ENCODE measurements around the gene PCDHGA4.
A peak's percentile ranks its signal among the peaks of the same experiment; 100 is the strongest.
"Not testable (repeated sequence)": the region's sequence is repeated elsewhere in the genome, so short reads cannot be mapped to it uniquely, and the experiment has no call there.

PCDHGA4 gene

GRCh38 chr5:141349917-141350619, 4.8 kb upstream of the PCDHGA4 start, which contains the start of gene PCDHGB1:
Gene PCDHGB1 (plus strand): TSS chr5:141350099. CDS start chr5:141350261, 162 bp downstream.
- DNase-seq: peak; percentile 73

GRCh38 chr5:141351591-141351990, 3.2 kb upstream of the PCDHGA4 start:
- DNase-seq: no peak

- DNase-seq: no peak
These were observed 820 bp downstream of the PCDHGA4 start for GRCh38 chr5:141355641-141356040.

GRCh38 chr5:141356133-141356532, 1.3 kb downstream of the PCDHGA4 start:
- DNase-seq: no peak

- no peak for DNase-seq
These were observed 2.1 kb downstream of the PCDHGA4 start for GRCh38 chr5:141356950-141357349.

GRCh38 chr5:141359790-141360426, 5.1 kb downstream of the PCDHGA4 start, which contains the start of gene PCDHGB2:
Gene PCDHGB2 (plus strand): TSS chr5:141359994. CDS start chr5:141360136, 142 bp downstream.
- no peak for DNase-seq

GRCh38 chr5:141360685-141361084, 5.9 kb downstream of the PCDHGA4 start:
- no peak for DNase-seq

- no peak for DNase-seq
These were observed 7.9 kb downstream of the PCDHGA4 start for GRCh38 chr5:141362719-141363118.

GRCh38 chr5:141363952-141364660, 9.3 kb downstream of the PCDHGA4 start, which contains the start of gene PCDHGA5:
Gene PCDHGA5 (plus strand): TSS chr5:141364162. CDS start chr5:141364331, 169 bp downstream.
- DNase-seq: no peak

GRCh38 chr5:141366016-141366896, 11.4 kb downstream of the PCDHGA4 start:
- DNase-seq: no peak

GRCh38 chr5:141369994-141370848, 15.4 kb downstream of the PCDHGA4 start, which contains the start of gene PCDHGB3:
Gene PCDHGB3 (plus strand): TSS chr5:141370242. CDS start chr5:141370395, 153 bp downstream.
- DNase-seq: no peak

GRCh38 chr5:141371572-141372475, 17.0 kb downstream of the PCDHGA4 start:
- DNase-seq: no peak

GRCh38 chr5:141373673-141374317, 19.0 kb downstream of the PCDHGA4 start, which contains the start of gene PCDHGA6:
Gene PCDHGA6 (plus strand): TSS chr5:141373891. CDS start chr5:141374084, 193 bp downstream.
- DNase-seq: no peak

GRCh38 chr5:141374627-141375026, 19.8 kb downstream of the PCDHGA4 start:
- DNase-seq: no peak

GRCh38 chr5:141375444-141376155, 20.8 kb downstream of the PCDHGA4 start:
- DNase-seq: not testable (repeated sequence)

- DNase-seq: no peak
These were observed 27.9 kb downstream of the PCDHGA4 start, which contains the start of gene PCDHGA7 for GRCh38 chr5:141382469-141383294. Gene PCDHGA7 (plus strand): TSS chr5:141382742. CDS start chr5:141382900, 158 bp downstream.

- no peak for DNase-seq
These were observed 28.5 kb downstream of the PCDHGA4 start for GRCh38 chr5:141383345-141383744.
